Stomach (tissue), 9 donors: ENCODE data around the gene KIAA1671. TPM values are rescaled to one million over a fixed set of nuclear protein-coding genes. Genes with fewer than 3 reads are reported as not detected.

ENCODE experiments used
- DNase-seq, 2 donors: peaks; one replicate each; pipeline versions ENCODE4 v3.0.0 to v3.0.0-alpha.2; 2013 to 2019
- H3K27ac ChIP-seq, 5 donors: fragments of 200-600 bp in 4 of 5; sonication (generic) in 4 of 5; one replicate each; pipeline ENCODE4 v1.5.1; 2013 to 2019; ENCODE audit warnings: mild to moderate bottlenecking in 1 of 5, moderate library complexity in 1 of 5
- H3K27me3 ChIP-seq, 3 donors: fragments of 200-600 bp; sonication (generic); one replicate each; pipeline ENCODE4 v1.5.1; 2017 to 2019; ENCODE audit warnings: mixed run types in 1 of 3
- H3K36me3 ChIP-seq, 4 donors: fragments of 200-600 bp; sonication (generic); 1 replicate in 3 of 4; 2 replicates in 1 of 4; pipeline ENCODE4 v1.5.1; 2016 to 2019
- H3K4me1 ChIP-seq, 4 donors: fragments of 200-600 bp; sonication (generic); one replicate each; pipeline ENCODE4 v1.5.1; 2016 to 2019
- H3K4me3 ChIP-seq, 4 donors: fragments of 200-600 bp; sonication (generic) in 3 of 4; one replicate each; pipeline ENCODE4 v1.5.1; 2016 to 2019; ENCODE audit warnings: mild to moderate bottlenecking in 1 of 4
- H3K9me3 ChIP-seq, 4 donors: fragments of 200-600 bp; sonication (generic); one replicate each; pipeline ENCODE4 v1.5.1; 2016 to 2019
- EP300 ChIP-seq: sonication (generic); formaldehyde crosslinking; IDR thresholded peaks from one replicate; pipeline ENCODE4 v1.6.1; 2017; ENCODE audit warnings: antibody characterized with exemption
- POLR2A ChIP-seq, 4 donors: fragments of 450-650 bp; IDR thresholded peaks; one replicate each; pipeline ENCODE4 v1.6.1; 2016; ENCODE audit warnings: antibody characterized with exemption in 4 of 4, control low read depth in 2 of 4, mild to moderate bottlenecking in 1 of 4, moderate library complexity in 1 of 4
- POLR2AphosphoS5 ChIP-seq, 3 donors: sonication (generic); formaldehyde crosslinking; IDR thresholded peaks; one replicate each; pipeline ENCODE4 v1.6.1; 2016; ENCODE audit warnings: antibody characterized with exemption in 3 of 3
- WGBS, 5 donors: extraction: QIAGEN DNeasy Blood & Tissue Kit in 3 of 5; methylation state at CpG; one replicate each; pipeline versions ENCODE4 v1.1.5 to v1.1.7; 2013 to 2018; 5-methylcytosine and 5-hydroxymethylcytosine counted together
- intact Hi-C: fragments of 100-400 bp; cut with DNase I; formaldehyde crosslinking; loops from one replicate; pipeline ENCODE4 v1.15.1; 2023; ENCODE audit warnings: low total_unique reads
- polyA plus RNA-seq, 3 donors: library from polyadenylated mRNA; stranded (reverse); fragments of 200-250 nt; gene quantifications; one replicate each; pipeline ENCODE4 v1.2.3, GENCODE V29; 2013
- total RNA-seq, 5 donors: library from RNA; depleted of rRNA; stranded (reverse); fragments of >200 nt; gene quantifications; one replicate each; pipeline versions ENCODE4 v1.1.0 to v1.2.3, GENCODE V29; 2014 to 2016
- TF ChIP-seq, protein P1 (sequence below), 7 experiments: fragments of 450-650 bp in 4 of 7; fragments of 200-600 bp in 3 of 7; sonication (generic) in 3 of 7; IDR thresholded peaks; one replicate each; pipeline ENCODE4 v1.5.1; 2016 to 2019; ENCODE audit warnings: antibody characterized with exemption in 7 of 7, control low read depth in 2 of 7, mild to moderate bottlenecking in 1 of 7
- donor health status: healthy with polysubstance abuse.
- donor health status: Bipolar disorder and iron deficiency.
- donor health status: healthy.

Gene KIAA1671
- total and polyA plus RNA-seq, 8 donors = 5.7 to 80.5 (median 32.5) TPM

DNA sequence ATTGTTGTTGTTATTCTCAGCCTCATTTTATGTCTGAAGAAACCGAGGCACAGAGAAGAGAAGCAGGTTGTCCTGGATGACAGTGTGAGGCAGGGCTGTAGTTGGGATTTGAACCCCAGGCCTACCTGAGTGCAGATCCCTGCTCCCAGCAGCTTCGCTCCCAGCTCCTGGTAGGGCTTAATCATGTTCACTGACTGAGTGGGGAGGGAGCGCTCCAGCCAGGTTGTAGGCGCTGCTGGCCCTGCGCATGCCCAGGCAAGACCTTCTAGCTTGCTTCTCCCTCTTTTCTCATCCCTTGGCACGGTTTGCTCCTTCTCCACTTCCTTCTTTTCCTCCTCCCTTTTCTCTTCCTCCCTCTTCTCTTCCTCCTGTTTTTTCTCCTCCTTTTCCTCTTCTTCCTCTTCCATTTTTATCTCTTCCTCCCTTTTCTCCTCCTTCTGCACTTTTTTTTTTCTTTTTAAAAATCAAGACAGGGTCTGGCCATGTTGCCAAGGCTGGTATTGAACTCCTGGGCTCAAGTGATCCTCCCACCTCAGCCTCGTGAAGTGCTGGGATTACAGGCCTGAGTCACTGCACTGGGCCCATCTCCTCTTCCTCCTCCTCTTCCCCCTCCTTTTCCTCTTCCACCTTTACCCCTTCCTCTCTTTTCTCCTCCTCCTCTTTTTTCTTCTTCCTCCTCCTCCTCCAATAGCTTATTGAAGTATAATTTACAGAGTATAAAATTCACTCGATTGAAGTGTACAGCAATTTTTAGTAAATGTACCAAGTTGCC is 109.3 kb downstream of the KIAA1671 start:
- TF ChIP-seq, protein P1, sequence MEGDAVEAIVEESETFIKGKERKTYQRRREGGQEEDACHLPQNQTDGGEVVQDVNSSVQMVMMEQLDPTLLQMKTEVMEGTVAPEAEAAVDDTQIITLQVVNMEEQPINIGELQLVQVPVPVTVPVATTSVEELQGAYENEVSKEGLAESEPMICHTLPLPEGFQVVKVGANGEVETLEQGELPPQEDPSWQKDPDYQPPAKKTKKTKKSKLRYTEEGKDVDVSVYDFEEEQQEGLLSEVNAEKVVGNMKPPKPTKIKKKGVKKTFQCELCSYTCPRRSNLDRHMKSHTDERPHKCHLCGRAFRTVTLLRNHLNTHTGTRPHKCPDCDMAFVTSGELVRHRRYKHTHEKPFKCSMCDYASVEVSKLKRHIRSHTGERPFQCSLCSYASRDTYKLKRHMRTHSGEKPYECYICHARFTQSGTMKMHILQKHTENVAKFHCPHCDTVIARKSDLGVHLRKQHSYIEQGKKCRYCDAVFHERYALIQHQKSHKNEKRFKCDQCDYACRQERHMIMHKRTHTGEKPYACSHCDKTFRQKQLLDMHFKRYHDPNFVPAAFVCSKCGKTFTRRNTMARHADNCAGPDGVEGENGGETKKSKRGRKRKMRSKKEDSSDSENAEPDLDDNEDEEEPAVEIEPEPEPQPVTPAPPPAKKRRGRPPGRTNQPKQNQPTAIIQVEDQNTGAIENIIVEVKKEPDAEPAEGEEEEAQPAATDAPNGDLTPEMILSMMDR (IDR thresholded peaks at IDR 0.05) = no peak
- TF ChIP-seq POLR2AphosphoS5 (IDR thresholded peaks at IDR 0.05) (no peak), EP300 (no peak), POLR2A (IDR thresholded peaks at IDR 0.05) (no peak)
- intact Hi-C loops = no loop called here
- Histone ChIP-seq H3K27ac (no peak overlapping the region), H3K27me3 (no peaks in the 10 kb centered on the region), H3K4me3 (no peak overlapping the region), H3K4me1 (peaks cover 0 to 4% (median 0%) of the 10 kb centered on the region in 4 donors), H3K9me3 (no peaks in the 10 kb centered on the region), H3K36me3 (peaks cover 0 to 5% (median 4%) of the 10 kb centered on the region in 4 donors)
- 76 to 85% (median 80%) methylated on average over 6 to 8 of the region's 8 CpGs for WGBS, 5 donors
- no peak for DNase-seq

DNA sequence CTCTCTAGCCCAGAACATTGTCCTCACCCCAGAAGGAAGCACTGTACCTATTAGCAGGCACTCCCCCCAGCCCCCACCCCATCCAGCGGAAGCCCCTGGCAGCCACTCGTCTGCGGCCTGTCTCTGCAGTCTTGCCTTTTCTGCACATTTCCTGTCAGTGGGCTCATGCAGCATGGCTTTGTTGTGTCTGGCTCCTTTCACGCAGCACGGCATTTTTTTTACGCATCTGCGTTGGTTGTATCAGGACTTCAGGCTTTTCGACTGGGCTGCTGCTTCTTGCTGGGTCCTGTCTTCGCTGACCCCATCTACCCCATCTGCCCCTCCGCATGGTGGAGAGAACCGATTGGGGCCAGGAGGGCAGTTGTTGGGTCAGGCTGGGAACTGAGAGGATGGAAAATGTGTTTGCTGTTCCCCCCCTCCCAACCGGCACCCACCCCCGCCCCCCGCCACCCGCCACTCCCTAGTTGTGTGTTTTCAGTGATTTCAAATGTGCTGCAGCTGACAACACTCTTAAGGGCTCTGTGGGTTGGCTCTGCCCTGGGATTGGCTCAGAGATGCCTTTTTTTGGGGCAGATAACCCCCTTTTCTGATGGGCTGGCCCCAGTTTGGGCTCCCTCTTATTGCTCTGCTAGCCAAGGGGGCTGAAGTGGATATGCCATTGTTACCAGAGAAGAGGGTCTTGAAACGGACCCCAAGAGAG is 110.0 kb downstream of the KIAA1671 start:
- WGBS, 5 donors = 60 to 87% (median 67%) methylated on average over 13 to 16 of the region's 16 CpGs
- peaks cover 0 to 5% (median 4%) of the 10 kb centered on the region in 4 donors for H3K36me3 ChIP-seq
- H3K27ac ChIP-seq = no peak overlapping the region
- no peaks in the 10 kb centered on the region for H3K9me3 ChIP-seq
- intact Hi-C loops = no loop called here
- no peaks in the 10 kb centered on the region for H3K27me3 ChIP-seq
- peaks cover 0 to 11% (median 2%) of the 10 kb centered on the region in 4 donors for H3K4me1 ChIP-seq
- no peak for TF ChIP-seq POLR2A (IDR thresholded peaks at IDR 0.05)
- TF ChIP-seq EP300 = no peak
- TF ChIP-seq, protein P1 (IDR thresholded peaks at IDR 0.05) = no peak
- no peak for TF ChIP-seq POLR2AphosphoS5 (IDR thresholded peaks at IDR 0.05)
- no peak overlapping the region for H3K4me3 ChIP-seq
- DNase-seq = peak in 1 of 2 donors; percentile 62

DNA sequence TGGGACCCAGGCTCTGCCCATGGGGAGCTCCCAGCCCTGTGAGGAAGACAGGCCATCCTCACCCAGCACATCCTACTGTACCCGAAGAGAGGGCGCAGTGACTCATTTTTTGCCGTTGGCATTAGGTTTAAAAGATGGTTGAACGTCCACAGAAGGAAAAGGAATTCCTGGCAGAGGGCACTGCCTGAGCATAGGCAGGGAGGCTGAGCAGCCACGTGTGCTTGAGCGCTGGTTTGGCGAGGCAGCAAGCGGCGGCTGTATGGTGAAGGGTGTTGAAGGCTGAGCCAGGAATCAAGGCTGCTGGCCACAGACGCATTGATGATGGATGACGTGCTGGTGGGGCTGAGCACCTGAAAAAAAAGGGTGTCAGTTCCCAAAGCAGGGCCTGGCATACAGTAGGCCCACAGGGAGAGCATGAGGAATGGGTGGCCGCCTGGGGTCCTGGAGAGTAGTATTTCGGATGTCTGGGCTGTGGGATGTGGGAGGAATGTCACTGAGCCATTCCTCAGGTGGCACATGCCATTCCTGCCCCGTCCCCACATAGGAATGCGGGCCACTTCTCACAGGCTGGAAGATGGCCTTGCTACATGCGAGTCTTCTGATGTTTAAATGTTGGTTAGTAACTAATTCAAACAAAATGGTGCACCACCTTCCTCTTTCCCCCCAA is 112.5 kb downstream of the KIAA1671 start:
- H3K4me1 ChIP-seq = peaks cover 0 to 15% (median 7%) of the 10 kb centered on the region in 4 donors
- H3K27ac ChIP-seq = no peak overlapping the region
- H3K9me3 ChIP-seq = no peaks in the 10 kb centered on the region
- H3K36me3 ChIP-seq = peaks cover 0 to 5% (median 4%) of the 10 kb centered on the region in 4 donors
- no peaks in the 10 kb centered on the region for H3K27me3 ChIP-seq
- DNase-seq = no peak
- intact Hi-C loops = no loop called here
- TF ChIP-seq, protein P1 (IDR thresholded peaks at IDR 0.05) = no peak
- TF ChIP-seq POLR2A (IDR thresholded peaks at IDR 0.05) (no peak), EP300 (no peak), POLR2AphosphoS5 (IDR thresholded peaks at IDR 0.05) (no peak)
- no peak overlapping the region for H3K4me3 ChIP-seq
- WGBS, 5 donors = 78 to 88% (median 80%) methylated on average over 16 of the region's 16 CpGs

DNA sequence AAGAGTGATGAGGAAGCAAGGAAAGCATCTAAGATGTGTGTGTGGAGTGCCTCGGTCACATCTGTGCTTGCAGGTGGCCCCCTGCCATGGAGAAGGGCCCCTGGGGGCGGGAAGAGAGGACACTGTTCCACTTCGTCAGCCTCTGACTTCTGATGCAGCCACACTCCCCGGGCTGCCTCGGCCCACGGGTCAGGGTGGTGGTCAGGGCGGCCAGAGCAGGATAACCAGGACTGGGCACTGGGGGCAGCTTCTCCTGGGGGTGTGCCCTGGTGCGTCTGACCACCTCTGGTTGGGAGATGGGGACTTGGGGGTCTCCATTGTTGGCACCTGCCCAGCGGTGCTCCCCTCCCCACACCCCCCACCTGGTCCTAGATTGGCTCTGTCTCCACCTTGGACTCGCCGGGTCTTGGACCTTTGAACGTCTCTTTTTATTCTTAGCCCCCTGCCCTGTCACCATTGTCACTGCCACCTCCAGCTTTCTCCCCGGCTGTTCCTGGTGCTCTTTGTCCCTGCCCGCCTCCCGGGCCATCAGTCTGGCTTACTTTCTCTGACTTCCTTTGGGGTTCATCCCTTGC is 114.4 kb downstream of the KIAA1671 start:
- peaks cover 0 to 8% (median 4%) of the 10 kb centered on the region in 4 donors for H3K36me3 ChIP-seq
- intact Hi-C loops = no loop called here
- DNase-seq = no peak
- no peak overlapping the region for H3K4me3 ChIP-seq
- no peaks in the 10 kb centered on the region for H3K27me3 ChIP-seq
- peaks cover 0 to 26% (median 8%) of the 10 kb centered on the region in 4 donors for H3K4me1 ChIP-seq
- WGBS, 5 donors = 88 to 93% (median 92%) methylated on average over 14 to 15 of the region's 15 CpGs
- peak overlapping the region in 2 of 5 donors; percentile 54 to 56 for H3K27ac ChIP-seq
- TF ChIP-seq POLR2AphosphoS5 (IDR thresholded peaks at IDR 0.05) (no peak), EP300 (no peak), POLR2A (IDR thresholded peaks at IDR 0.05) (no peak)
- TF ChIP-seq, protein P1 (IDR thresholded peaks at IDR 0.05) = no peak
- H3K9me3 ChIP-seq = no peaks in the 10 kb centered on the region
